ENCODE results near the gene ABI3. TPM values are rescaled to one million over a fixed set of nuclear protein-coding genes. Genes with fewer than 3 reads are reported as not detected.

The ABI3 gene
- total and polyA plus RNA-seq, 4 donors, result 6.9 to 20.0 (median 17.7) TPM

DNA sequence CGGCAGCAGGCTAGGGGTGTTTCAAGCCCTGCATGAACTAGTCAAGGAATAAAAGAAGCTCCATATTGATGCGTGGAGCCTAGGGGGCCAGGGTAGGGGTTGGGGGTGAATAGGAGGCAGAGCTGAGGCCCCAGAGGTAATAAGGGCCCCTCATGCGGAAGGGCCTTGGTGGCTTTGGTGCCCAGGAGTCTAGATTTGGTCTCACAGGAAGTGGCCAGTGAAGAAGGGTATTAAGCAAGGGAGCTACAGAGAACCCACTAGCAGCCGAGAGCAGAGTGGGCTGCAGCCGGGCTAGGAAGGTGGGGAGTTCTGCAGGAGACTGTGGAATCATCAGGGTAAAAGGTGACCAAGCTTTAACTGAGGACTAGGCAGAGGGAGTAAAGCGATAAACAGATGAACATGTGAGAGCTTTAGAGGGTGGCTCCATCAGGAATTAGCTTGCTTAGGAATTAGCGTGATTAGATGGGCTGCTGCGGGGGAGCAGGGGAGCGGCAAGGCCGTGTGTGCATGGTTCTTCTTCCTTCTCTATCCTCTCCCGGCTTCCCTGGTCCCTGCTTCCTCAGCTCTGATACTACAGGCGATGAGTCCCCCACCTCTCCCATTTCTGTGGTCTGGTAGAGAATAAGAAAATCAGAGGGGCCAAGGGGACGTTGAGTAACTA, 10.0 kb upstream of the ABI3 start:
- peaks cover 0 to 4% (median 0%) of the 10 kb centered on the region in 3 donors for H3K27me3 ChIP-seq (ENCODE audit: control insufficient read depth in 3 of 3, insufficient read depth in 3 of 3, low read length in 2 of 3)
- H3K9me3 ChIP-seq (ENCODE audit: control insufficient read depth in 4 of 4, insufficient read depth in 3 of 4, low read length in 3 of 4), result no peaks in the 10 kb centered on the region
- H3K27ac ChIP-seq (ENCODE audit: low read depth in 1 of 2, low read length in 1 of 2), result no peak overlapping the region
- no peaks in the 10 kb centered on the region for H3K36me3 ChIP-seq (ENCODE audit: control insufficient read depth in 4 of 4, insufficient read depth in 4 of 4, low read length in 4 of 4)
- H3K9ac ChIP-seq (ENCODE audit: insufficient read depth in 1 of 2, low read length in 2 of 2), result no peak overlapping the region
- DNase-seq (no peak), ATAC-seq (ENCODE audit: insufficient read depth, low FRiP score) (no peak)
- no peak overlapping the region for H3K4me3 ChIP-seq
- WGBS, 2 donors, result 88 to 89% methylated on average over 13 of the region's 13 CpGs
- H3K4me1 ChIP-seq (ENCODE audit: control insufficient read depth in 5 of 5, insufficient read depth in 5 of 5, low read length in 5 of 5), result no peaks in the 10 kb centered on the region
- TF ChIP-seq, protein P1, sequence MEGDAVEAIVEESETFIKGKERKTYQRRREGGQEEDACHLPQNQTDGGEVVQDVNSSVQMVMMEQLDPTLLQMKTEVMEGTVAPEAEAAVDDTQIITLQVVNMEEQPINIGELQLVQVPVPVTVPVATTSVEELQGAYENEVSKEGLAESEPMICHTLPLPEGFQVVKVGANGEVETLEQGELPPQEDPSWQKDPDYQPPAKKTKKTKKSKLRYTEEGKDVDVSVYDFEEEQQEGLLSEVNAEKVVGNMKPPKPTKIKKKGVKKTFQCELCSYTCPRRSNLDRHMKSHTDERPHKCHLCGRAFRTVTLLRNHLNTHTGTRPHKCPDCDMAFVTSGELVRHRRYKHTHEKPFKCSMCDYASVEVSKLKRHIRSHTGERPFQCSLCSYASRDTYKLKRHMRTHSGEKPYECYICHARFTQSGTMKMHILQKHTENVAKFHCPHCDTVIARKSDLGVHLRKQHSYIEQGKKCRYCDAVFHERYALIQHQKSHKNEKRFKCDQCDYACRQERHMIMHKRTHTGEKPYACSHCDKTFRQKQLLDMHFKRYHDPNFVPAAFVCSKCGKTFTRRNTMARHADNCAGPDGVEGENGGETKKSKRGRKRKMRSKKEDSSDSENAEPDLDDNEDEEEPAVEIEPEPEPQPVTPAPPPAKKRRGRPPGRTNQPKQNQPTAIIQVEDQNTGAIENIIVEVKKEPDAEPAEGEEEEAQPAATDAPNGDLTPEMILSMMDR (IDR thresholded peaks at IDR 0.05; ENCODE audit: control extremely low read depth, extremely low read depth), result no peak

GRCh38 chr17:49201481-49201927, 9.0 kb upstream of the ABI3 start:
- H3K36me3 ChIP-seq (ENCODE audit: control insufficient read depth in 4 of 4, insufficient read depth in 4 of 4, low read length in 4 of 4), result no peaks in the 10 kb centered on the region
- no peaks in the 10 kb centered on the region for H3K9me3 ChIP-seq (ENCODE audit: control insufficient read depth in 4 of 4, insufficient read depth in 3 of 4, low read length in 3 of 4)
- peaks cover 0 to 4% (median 0%) of the 10 kb centered on the region in 3 donors for H3K27me3 ChIP-seq (ENCODE audit: control insufficient read depth in 3 of 3, insufficient read depth in 3 of 3, low read length in 2 of 3)
- ATAC-seq (ENCODE audit: insufficient read depth, low FRiP score) (no peak), DNase-seq (no peak)
- TF ChIP-seq, protein P1 (IDR thresholded peaks at IDR 0.05; ENCODE audit: control extremely low read depth, extremely low read depth), result no peak
- 81 to 89% methylated on average over 8 of the region's 8 CpGs for WGBS, 2 donors
- H3K4me1 ChIP-seq (ENCODE audit: control insufficient read depth in 5 of 5, insufficient read depth in 5 of 5, low read length in 5 of 5), result no peaks in the 10 kb centered on the region
- H3K4me3 ChIP-seq, result no peak overlapping the region
- H3K9ac ChIP-seq (ENCODE audit: insufficient read depth in 1 of 2, low read length in 2 of 2), result no peak overlapping the region
- peak overlapping the region in 1 of 2 donors; percentile 10 for H3K27ac ChIP-seq (ENCODE audit: low read depth in 1 of 2, low read length in 1 of 2)

DNA sequence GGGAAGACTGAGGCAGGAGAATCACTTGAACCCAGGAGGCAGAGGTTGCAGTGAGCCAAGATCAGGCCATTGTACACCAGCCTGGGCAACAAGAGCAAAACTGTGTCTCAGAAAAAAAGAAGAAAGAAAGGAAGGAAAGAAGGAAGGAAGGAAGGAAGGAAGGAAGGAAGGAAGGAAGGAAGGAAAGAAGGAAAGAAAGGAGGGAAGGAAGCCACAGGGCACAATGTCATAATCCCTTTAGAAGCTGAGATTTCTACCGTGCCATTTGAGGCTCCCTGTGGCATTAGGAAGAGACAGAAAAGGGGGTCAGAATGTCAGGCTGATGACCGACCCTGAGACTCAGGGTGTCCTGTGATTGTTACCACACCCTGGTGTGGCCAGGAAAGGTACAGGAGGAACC, 6.7 kb upstream of the ABI3 start:
- no peak for ATAC-seq (ENCODE audit: insufficient read depth, low FRiP score)
- H3K36me3 ChIP-seq (ENCODE audit: control insufficient read depth in 4 of 4, insufficient read depth in 4 of 4, low read length in 4 of 4), result no peaks in the 10 kb centered on the region
- H3K9ac ChIP-seq (ENCODE audit: insufficient read depth in 1 of 2, low read length in 2 of 2), result no peak overlapping the region
- peaks cover 0 to 4% (median 0%) of the 10 kb centered on the region in 3 donors for H3K27me3 ChIP-seq (ENCODE audit: control insufficient read depth in 3 of 3, insufficient read depth in 3 of 3, low read length in 2 of 3)
- H3K4me1 ChIP-seq (ENCODE audit: control insufficient read depth in 5 of 5, insufficient read depth in 5 of 5, low read length in 5 of 5), result peaks cover 0 to 4% (median 0%) of the 10 kb centered on the region in 5 donors
- TF ChIP-seq, protein P1 (IDR thresholded peaks at IDR 0.05; ENCODE audit: control extremely low read depth, extremely low read depth), result no peak
- H3K9me3 ChIP-seq (ENCODE audit: control insufficient read depth in 4 of 4, insufficient read depth in 3 of 4, low read length in 3 of 4), result no peaks in the 10 kb centered on the region
- DNase-seq, result no peak
- H3K4me3 ChIP-seq, result no peak overlapping the region
- H3K27ac ChIP-seq (ENCODE audit: low read depth in 1 of 2, low read length in 1 of 2), result no peak overlapping the region
- 52 to 70% methylated on average over 2 of the region's 2 CpGs for WGBS, 2 donors
